Neural progenitor cell (in vitro differentiated cells): ENCODE results near the gene SPP2.

Experiments used
- EZH2 ChIP-seq: fragments of 200-600 bp; sonication (generic); IDR thresholded peaks from 2 replicates; pipeline ENCODE4 v1.6.1; 2017; ENCODE audit warnings: antibody characterized with exemption, mild to moderate bottlenecking, moderate library complexity
- TF ChIP-seq, protein P1 (sequence below): fragments of 200-600 bp; sonication (generic); IDR thresholded peaks from 2 replicates; pipeline ENCODE4 v1.5.1; 2017; ENCODE audit warnings: antibody characterized with exemption, mild to moderate bottlenecking

DNA sequence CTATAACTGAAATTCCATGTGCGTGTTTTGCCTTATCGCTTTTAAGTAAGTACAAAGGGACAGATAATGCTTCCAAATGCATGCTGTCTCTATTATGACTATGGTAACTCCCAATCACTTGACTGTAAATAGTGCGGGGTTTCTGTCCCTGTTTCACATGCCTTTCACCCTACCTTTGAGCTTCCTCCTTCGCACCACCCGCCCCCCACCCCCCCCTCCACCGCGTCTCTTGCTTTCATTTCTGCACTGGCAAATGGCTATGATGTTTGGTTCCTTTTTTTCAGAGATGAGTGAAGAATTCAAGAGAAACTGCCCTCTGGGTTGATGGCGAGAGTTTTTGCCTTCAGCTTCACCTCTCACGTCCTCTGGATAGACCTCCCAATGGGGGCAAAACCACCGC, 25.0 kb upstream of the SPP2 start:
- TF ChIP-seq, protein P1, sequence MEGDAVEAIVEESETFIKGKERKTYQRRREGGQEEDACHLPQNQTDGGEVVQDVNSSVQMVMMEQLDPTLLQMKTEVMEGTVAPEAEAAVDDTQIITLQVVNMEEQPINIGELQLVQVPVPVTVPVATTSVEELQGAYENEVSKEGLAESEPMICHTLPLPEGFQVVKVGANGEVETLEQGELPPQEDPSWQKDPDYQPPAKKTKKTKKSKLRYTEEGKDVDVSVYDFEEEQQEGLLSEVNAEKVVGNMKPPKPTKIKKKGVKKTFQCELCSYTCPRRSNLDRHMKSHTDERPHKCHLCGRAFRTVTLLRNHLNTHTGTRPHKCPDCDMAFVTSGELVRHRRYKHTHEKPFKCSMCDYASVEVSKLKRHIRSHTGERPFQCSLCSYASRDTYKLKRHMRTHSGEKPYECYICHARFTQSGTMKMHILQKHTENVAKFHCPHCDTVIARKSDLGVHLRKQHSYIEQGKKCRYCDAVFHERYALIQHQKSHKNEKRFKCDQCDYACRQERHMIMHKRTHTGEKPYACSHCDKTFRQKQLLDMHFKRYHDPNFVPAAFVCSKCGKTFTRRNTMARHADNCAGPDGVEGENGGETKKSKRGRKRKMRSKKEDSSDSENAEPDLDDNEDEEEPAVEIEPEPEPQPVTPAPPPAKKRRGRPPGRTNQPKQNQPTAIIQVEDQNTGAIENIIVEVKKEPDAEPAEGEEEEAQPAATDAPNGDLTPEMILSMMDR = no peak
- no peak for TF ChIP-seq EZH2
